DND-41 (cell line): ENCODE results near the gene CHTF8.

Experiments used
- ATAC-seq: fragments of 200-7000 bp; cut with Tn5 transposase; 3 replicates; pipeline ENCODE4 v1.9.1; 2021; ENCODE audit warnings: low read depth; ENCODE audit not compliant: insufficient read depth
- DNase-seq: peaks from one replicate; pipeline ENCODE4 v3.0.0-alpha.2; 2020
- H2AFZ ChIP-seq: 2 replicates; pipeline ENCODE4 v1.6.0; 2012; ENCODE audit warnings: low read depth, low read length
- H3K27ac ChIP-seq: 2 replicates; pipeline ENCODE4 v1.5.1; 2012; ENCODE audit warnings: low read length, inconsistent platforms
- H3K27me3 ChIP-seq: fragments of 200-600 bp; sonication (generic); 2 replicates; pipeline ENCODE4 v1.6.0; 2012; ENCODE audit warnings: low read length, mild to moderate bottlenecking, inconsistent platforms; ENCODE audit not compliant: insufficient read depth, poor library complexity
- H3K36me3 ChIP-seq: 2 replicates; pipeline ENCODE4 v1.5.1; 2012; ENCODE audit warnings: low read length, inconsistent platforms; ENCODE audit not compliant: insufficient read depth
- H3K4me1 ChIP-seq: 2 replicates; pipeline ENCODE4 v1.5.1; 2012; ENCODE audit warnings: mild to moderate bottlenecking, low read length; ENCODE audit not compliant: insufficient read depth
- H3K4me2 ChIP-seq: 2 replicates; pipeline ENCODE4 v1.6.0; 2012; ENCODE audit warnings: mild to moderate bottlenecking, moderate library complexity, low read length, inconsistent platforms; ENCODE audit not compliant: insufficient read depth
- H3K4me3 ChIP-seq, 2 experiments: fragments of 200-600 bp in 1 of 2; shearing (Covaris generic) in 1 of 2; 2 replicates each; pipeline ENCODE4 v1.5.1; 2012 to 2016; ENCODE audit warnings: inconsistent platforms in 2 of 2, low read length in 2 of 2, mild to moderate bottlenecking in 2 of 2, low read depth in 1 of 2, moderate library complexity in 1 of 2
- H3K79me2 ChIP-seq: 2 replicates; pipeline ENCODE4 v1.6.0; 2012; ENCODE audit warnings: low read length, inconsistent platforms; ENCODE audit not compliant: insufficient read depth
- H3K9ac ChIP-seq: 2 replicates; pipeline ENCODE4 v1.6.0; 2012; ENCODE audit warnings: low read depth, mild to moderate bottlenecking, inconsistent platforms, low read length, moderate library complexity
- H3K9me3 ChIP-seq: 2 replicates; pipeline ENCODE4 v1.5.1; 2012; ENCODE audit warnings: low read length, moderate library complexity, mild to moderate bottlenecking, inconsistent platforms; ENCODE audit not compliant: insufficient read depth, severe bottlenecking
- H4K20me1 ChIP-seq: 2 replicates; pipeline ENCODE4 v1.6.0; 2012; ENCODE audit warnings: low read length; ENCODE audit not compliant: insufficient read depth
- CTCF ChIP-seq: IDR thresholded peaks from 2 replicates; pipeline ENCODE4 v1.5.1; 2012; ENCODE audit warnings: borderline replicate concordance, low read length, moderate library complexity, mild to moderate bottlenecking; ENCODE audit not compliant: poor library complexity, severe bottlenecking; ENCODE audit errors: extremely low read depth
- EZH2 ChIP-seq: IDR thresholded peaks from 3 replicates; pipeline ENCODE4 v1.6.1; 2012; ENCODE audit warnings: borderline replicate concordance, low read depth, mild to moderate bottlenecking, moderate library complexity, low read length, inconsistent platforms; ENCODE audit not compliant: severe bottlenecking

CHTF8 gene

GRCh38 chr16:69077251-69077650 lies 55.1 kb downstream of the CHTF8 start:
- no peak overlapping the region for H3K9ac ChIP-seq

GRCh38 chr16:69073181-69073702 lies 59.1 kb downstream of the CHTF8 start:
- no peak overlapping the region for H2AFZ ChIP-seq
- DNase-seq (no peak), ATAC-seq (no peak)
- peaks cover 31% of the 10 kb centered on the region for H3K4me1 ChIP-seq
- H3K27me3 ChIP-seq = no peaks in the 10 kb centered on the region
- 0 out of 2 replicates have a peak overlapping the region, but pooled peaks have one; percentile 30 for H3K27ac ChIP-seq
- H3K9me3 ChIP-seq = no peaks in the 10 kb centered on the region
- no peaks in the 10 kb centered on the region for H3K79me2 ChIP-seq
- H4K20me1 ChIP-seq = 0 out of 2 replicates have a peak, but pooled peaks cover 4% of the 10 kb centered on the region
- H3K36me3 ChIP-seq = no peaks in the 10 kb centered on the region
- no peak overlapping the region for H3K4me3 ChIP-seq
- H3K4me2 ChIP-seq = peak overlapping the region; percentile 57
- no peak for TF ChIP-seq EZH2
- no peak for TF ChIP-seq CTCF
- H3K9ac ChIP-seq = no peak overlapping the region

More at GRCh38 chr16:69077251-69077650, 55.1 kb downstream of the CHTF8 start:
- no peak for ATAC-seq
- Histone ChIP-seq H3K4me3 (no peak overlapping the region), H3K4me1 (peaks cover 14% of the 10 kb centered on the region), H3K27me3 (no peaks in the 10 kb centered on the region), H3K4me2 (no peak overlapping the region), H3K79me2 (no peaks in the 10 kb centered on the region), H3K36me3 (no peaks in the 10 kb centered on the region), H3K27ac (no peak overlapping the region), H3K9me3 (no peaks in the 10 kb centered on the region), H2AFZ (no peak overlapping the region), H4K20me1 (0 out of 2 replicates have a peak, but pooled peaks cover 4% of the 10 kb centered on the region)
- no peak for DNase-seq
- TF ChIP-seq EZH2 (no peak), CTCF (no peak)

GRCh38 chr16:69072640-69072974 lies 59.8 kb downstream of the CHTF8 start:
- ATAC-seq = peak; percentile 42
- Histone ChIP-seq H3K9me3 (no peaks in the 10 kb centered on the region), H4K20me1 (0 out of 2 replicates have a peak, but pooled peaks cover 4% of the 10 kb centered on the region), H2AFZ (no peak overlapping the region), H3K36me3 (no peaks in the 10 kb centered on the region), H3K79me2 (no peaks in the 10 kb centered on the region), H3K4me2 (peak overlapping the region; percentile 57), H3K27me3 (no peaks in the 10 kb centered on the region), H3K4me3 (0 out of 4 replicates have a peak overlapping the region, but pooled peaks of 1 of the 2 experiments have one; percentile 7), H3K27ac (peak overlapping the region; percentile 78), H3K4me1 (peaks cover 31% of the 10 kb centered on the region), H3K9ac (no peak overlapping the region)
- TF ChIP-seq EZH2 (no peak), CTCF (no peak)
- DNase-seq = no peak

GRCh38 chr16:69071036-69071435 lies 61.4 kb downstream of the CHTF8 start:
- Histone ChIP-seq H3K27me3 (no peaks in the 10 kb centered on the region), H4K20me1 (0 out of 2 replicates have a peak, but pooled peaks cover 4% of the 10 kb centered on the region), H3K79me2 (no peaks in the 10 kb centered on the region), H3K4me3 (no peak overlapping the region), H3K27ac (peak overlapping the region; percentile 13), H3K36me3 (no peaks in the 10 kb centered on the region), H3K9ac (no peak overlapping the region), H2AFZ (no peak overlapping the region), H3K4me1 (peaks cover 31% of the 10 kb centered on the region), H3K9me3 (no peaks in the 10 kb centered on the region), H3K4me2 (peak overlapping the region; percentile 57; the same call in 1 of the 2 replicates)
- DNase-seq = no peak
- ATAC-seq = no peak
- TF ChIP-seq EZH2 = no peak
- no peak for TF ChIP-seq CTCF
